ENCODE measurements around the gene ABCC2. TPM values are rescaled to one million over a fixed set of nuclear protein-coding genes. Genes with fewer than 3 reads are reported as not detected.

Gene ABCC2
- total and polyA plus RNA-seq, 2 experiments from 2014 or later, result 29.7 to 63.1 TPM

DNA sequence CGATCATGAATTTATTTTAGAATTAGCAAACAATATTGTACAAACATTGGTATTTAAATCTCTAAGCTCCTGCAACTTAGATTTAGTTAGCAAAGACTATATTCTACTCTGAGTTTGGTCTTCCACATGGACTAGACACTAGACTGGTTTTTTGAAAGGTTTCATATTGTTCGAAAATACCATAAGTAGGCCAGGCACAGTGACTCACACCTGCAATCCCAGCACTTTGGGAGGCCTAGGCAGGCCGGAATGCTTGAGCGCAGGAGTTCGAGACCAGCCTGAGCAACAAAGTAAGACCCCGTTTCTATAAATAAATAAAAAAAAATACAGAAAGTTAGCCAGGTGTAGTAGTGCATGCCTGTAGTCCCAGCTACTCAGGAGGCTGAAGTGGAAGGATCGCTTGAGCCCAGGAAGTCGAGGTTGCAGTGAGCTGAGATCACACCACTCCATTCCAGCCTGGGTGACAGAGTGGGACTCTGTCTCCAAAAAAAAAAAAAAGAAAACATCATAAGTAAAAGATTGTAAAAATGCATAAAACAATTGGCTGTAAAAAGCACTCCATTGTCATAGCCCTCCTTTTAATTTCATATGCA is 73.1 kb downstream of the ABCC2 start:
- whole genome bisulfite sequencing (ENCODE audit: low lambda C conversion rate, missing lambda C conversion rate), result 93% methylated on average over 8 of the region's 8 CpGs

DNA sequence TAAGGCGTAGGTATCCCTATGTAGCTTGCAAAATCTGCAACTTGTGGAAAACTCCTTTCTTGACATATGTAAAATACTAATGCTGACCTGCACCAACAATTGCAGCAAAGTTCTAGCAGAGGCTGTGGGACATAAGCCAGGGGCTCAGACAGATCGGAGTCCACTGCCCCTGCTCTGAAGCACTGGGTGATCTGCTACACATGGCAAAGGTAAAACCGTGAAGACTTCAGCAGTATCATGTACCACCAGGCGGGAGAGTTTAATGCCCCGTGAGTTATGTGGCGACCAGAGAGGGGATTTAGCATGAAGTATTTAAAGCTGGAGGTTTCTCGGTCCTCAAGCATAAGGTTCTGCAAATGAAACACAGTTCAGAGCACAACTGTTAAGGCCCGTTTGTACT is 76.4 kb downstream of the ABCC2 start:
- no peak overlapping the region for H2AFZ ChIP-seq
- TF ChIP-seq EZH2phosphoT487 (IDR thresholded peaks at IDR 0.05; ENCODE audit: low read depth, severe bottlenecking, unreplicated experiment) (no peak), CTCF (IDR thresholded peaks at IDR 0.05; ENCODE audit: poor library complexity) (no peak), EZH2 (IDR thresholded peaks at IDR 0.05; ENCODE audit: borderline replicate concordance) (no peak)
- H3K9me3 ChIP-seq (ENCODE audit: low read depth), result no peaks in the 10 kb centered on the region
- no peaks in the 10 kb centered on the region for H3K79me2 ChIP-seq
- DNase-seq (ENCODE audit: low spot score), result no peak
- no peak overlapping the region for H3K4me3 ChIP-seq
- H4K20me1 ChIP-seq (ENCODE audit: insufficient read depth, poor library complexity, severe bottlenecking), result no peaks in the 10 kb centered on the region
- no peaks in the 10 kb centered on the region for H3K36me3 ChIP-seq (replicated peaks; ENCODE audit: insufficient read depth, low read depth)
- no peaks in the 10 kb centered on the region for H3K9me2 ChIP-seq (replicated peaks; ENCODE audit: insufficient read depth)
- 73% methylated on average over 8 of the region's 8 CpGs for WGBS (ENCODE audit: low lambda C conversion rate, missing lambda C conversion rate)
- no peak overlapping the region for H3K27ac ChIP-seq
- H3K4me1 ChIP-seq (ENCODE audit: insufficient read depth), result peaks cover 6% of the 10 kb centered on the region
- no peaks in the 10 kb centered on the region for H3K27me3 ChIP-seq
- no peak overlapping the region for H3K4me2 ChIP-seq

More for the DNA sequence above, 73.1 kb downstream of the ABCC2 start:
- TF ChIP-seq EZH2 (IDR thresholded peaks at IDR 0.05; ENCODE audit: borderline replicate concordance), result no peak
- no peak for TF ChIP-seq CTCF (IDR thresholded peaks at IDR 0.05; ENCODE audit: poor library complexity)
- TF ChIP-seq EZH2phosphoT487 (IDR thresholded peaks at IDR 0.05; ENCODE audit: low read depth, severe bottlenecking, unreplicated experiment), result no peak
- Histone ChIP-seq H3K4me2 (no peak overlapping the region), H4K20me1 (ENCODE audit: insufficient read depth, poor library complexity, severe bottlenecking) (no peaks in the 10 kb centered on the region), H3K79me2 (no peaks in the 10 kb centered on the region), H3K9me2 (replicated peaks; ENCODE audit: insufficient read depth) (no peaks in the 10 kb centered on the region), H3K4me3 (no peak overlapping the region), H2AFZ (no peak overlapping the region), H3K27me3 (no peaks in the 10 kb centered on the region), H3K36me3 (replicated peaks; ENCODE audit: insufficient read depth, low read depth) (no peaks in the 10 kb centered on the region), H3K9me3 (ENCODE audit: low read depth) (no peaks in the 10 kb centered on the region), H3K4me1 (ENCODE audit: insufficient read depth) (peaks cover 6% of the 10 kb centered on the region), H3K27ac (no peak overlapping the region)
- no peak for DNase-seq (ENCODE audit: low spot score)

DNA sequence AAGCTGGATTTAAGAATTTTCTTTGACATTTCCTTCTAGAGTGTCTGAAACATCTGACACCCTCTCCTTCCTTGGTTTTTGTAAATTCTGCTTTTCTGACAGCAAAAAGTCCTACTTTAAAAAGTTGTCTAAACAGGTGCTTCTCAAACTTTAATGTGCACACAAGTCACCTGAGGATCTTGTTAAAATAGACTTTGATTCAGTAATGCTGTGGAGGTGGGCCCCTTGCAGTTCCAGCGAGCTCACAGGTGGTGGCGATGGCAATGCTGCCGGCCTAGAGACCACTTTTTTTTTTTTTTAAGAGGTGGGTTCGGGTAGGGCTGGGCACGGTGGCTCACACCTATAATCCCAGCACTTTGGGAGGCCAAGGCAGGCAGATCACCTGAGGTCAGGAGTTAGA is 77.1 kb downstream of the ABCC2 start:
- no peaks in the 10 kb centered on the region for H4K20me1 ChIP-seq (ENCODE audit: insufficient read depth, poor library complexity, severe bottlenecking)
- H3K9me3 ChIP-seq (ENCODE audit: low read depth), result no peaks in the 10 kb centered on the region
- 28% methylated on average over 5 of the region's 5 CpGs for WGBS (ENCODE audit: low lambda C conversion rate, missing lambda C conversion rate)

More for the DNA sequence above, 77.1 kb downstream of the ABCC2 start:
- no peaks in the 10 kb centered on the region for H3K9me2 ChIP-seq (replicated peaks; ENCODE audit: insufficient read depth)
- peak; percentile 57 for DNase-seq (ENCODE audit: low spot score)
- TF ChIP-seq EZH2 (IDR thresholded peaks at IDR 0.05; ENCODE audit: borderline replicate concordance), result no peak
- TF ChIP-seq EZH2phosphoT487 (IDR thresholded peaks at IDR 0.05; ENCODE audit: low read depth, severe bottlenecking, unreplicated experiment), result no peak
- TF ChIP-seq CTCF (IDR thresholded peaks at IDR 0.05; ENCODE audit: poor library complexity), result peak; percentile 43
- peaks cover 6% of the 10 kb centered on the region for H3K4me1 ChIP-seq (ENCODE audit: insufficient read depth)
- no peaks in the 10 kb centered on the region for H3K79me2 ChIP-seq
- no peaks in the 10 kb centered on the region for H3K27me3 ChIP-seq
- no peak overlapping the region for H3K4me3 ChIP-seq
- no peaks in the 10 kb centered on the region for H3K36me3 ChIP-seq (replicated peaks; ENCODE audit: insufficient read depth, low read depth)
- H2AFZ ChIP-seq, result no peak overlapping the region
- H3K4me2 ChIP-seq, result no peak overlapping the region
- H3K27ac ChIP-seq, result no peak overlapping the region
